Stimulated activated CD4-positive, alpha-beta T cell treated with anti-CD3 and anti-CD28 coated beads, Interleukin-15, amount 100 ng/mL, for 24 hours (primary cell): Measurements from ENCODE around the gene SRRT.
"Not testable (repeated sequence)": the region's sequence is repeated elsewhere in the genome, so short reads cannot be mapped to it uniquely, and the experiment has no call there.

ENCODE experiments used
- DNase-seq: peaks from one replicate; pipeline ENCODE4 v3.0.0-alpha.2; 2020

Gene SRRT

GRCh38 chr7:100895956-100896731 lies 21.2 kb downstream of the SRRT start:
- peak; percentile 53 for DNase-seq

- DNase-seq, result peak; percentile 75
Observed at GRCh38 chr7:100896732-100897608, 22.1 kb downstream of the SRRT start.

- no peak for DNase-seq
Observed at GRCh38 chr7:100897772-100898454, 23.0 kb downstream of the SRRT start.

- DNase-seq, result no peak
Observed at GRCh38 chr7:100899432-100899831, 24.5 kb downstream of the SRRT start.

- no peak for DNase-seq
Observed at GRCh38 chr7:100900978-100901377, 26.1 kb downstream of the SRRT start.

GRCh38 chr7:100901921-100902332 lies 27.0 kb downstream of the SRRT start:
- DNase-seq, result no peak

- no peak for DNase-seq
Observed at GRCh38 chr7:100902638-100903037, 27.7 kb downstream of the SRRT start.

- no peak for DNase-seq
Observed at GRCh38 chr7:100908512-100908911, 33.6 kb downstream of the SRRT start.

GRCh38 chr7:100910443-100910842 lies 35.5 kb downstream of the SRRT start:
- DNase-seq, result not testable (repeated sequence)

GRCh38 chr7:100911484-100911883 lies 36.6 kb downstream of the SRRT start:
- no peak for DNase-seq

GRCh38 chr7:100914208-100914878 lies 39.4 kb downstream of the SRRT start:
- DNase-seq, result no peak

GRCh38 chr7:100914879-100915447 lies 40.1 kb downstream of the SRRT start:
- DNase-seq, result no peak

- not testable (repeated sequence) for DNase-seq
Observed at GRCh38 chr7:100919335-100919734, 44.4 kb downstream of the SRRT start.

- not testable (repeated sequence) for DNase-seq
Observed at GRCh38 chr7:100919779-100920437, 45.0 kb downstream of the SRRT start.

- DNase-seq, result no peak
Observed at GRCh38 chr7:100921039-100921438, 46.1 kb downstream of the SRRT start.

GRCh38 chr7:100923616-100924015 lies 48.7 kb downstream of the SRRT start:
- DNase-seq, result not testable (repeated sequence)

GRCh38 chr7:100929808-100930174 lies 54.9 kb downstream of the SRRT start:
- no peak for DNase-seq

- DNase-seq, result no peak
Observed at GRCh38 chr7:100933734-100934133, 58.8 kb downstream of the SRRT start.

GRCh38 chr7:100935381-100935780 lies 60.5 kb downstream of the SRRT start:
- DNase-seq, result not testable (repeated sequence)

GRCh38 chr7:100936167-100936566 lies 61.3 kb downstream of the SRRT start:
- not testable (repeated sequence) for DNase-seq
